Measurements from ENCODE around the gene GRIK2. TPM values are rescaled to one million over a fixed set of nuclear protein-coding genes. Genes with fewer than 3 reads are reported as not detected.
"Not testable (repeated sequence)": the region's sequence is repeated elsewhere in the genome, so short reads cannot be mapped to it uniquely, and the experiment has no call there.

The GRIK2 gene
- total RNA-seq (under 1 TPM in 2 of 5 donors, not detected in 3; 0.15 to 0.19 TPM), total RNA-seq (0 to 0.19 (median 0) reads per million in 29 experiments)
- total RNA-seq (2013), result 0.06 TPM

GRCh38 chr6:101393251-101393828, at the start of gene GRIK2:
TSS of gene GRIK2 (plus strand) at chr6:101393708.
- H3K4me3 ChIP-seq (ENCODE audit: control insufficient read depth in 1 of 2, extremely low read depth in 1 of 2, low read length in 1 of 2), result peak within 1 kb of the TSS in 1 of 2 donors; percentile 23
- Mint-ChIP-seq H3K4me3 (no peak within 1 kb of the TSS), H3K4me1 (peaks cover 0 to 4% (median 0%) of the 10 kb centered on the region in 3 donors), H3K27me3 (peaks cover 23 to 37% of the 10 kb centered on the region in 2 donors), H3K9me3 (peaks cover 0 to 4% (median 0%) of the 10 kb centered on the region in 3 donors), H3K36me3 (no peaks in the 10 kb centered on the region), H3K27ac (no peak within 1 kb of the TSS)
- H3K36me3 ChIP-seq (ENCODE audit: control insufficient read depth in 2 of 2, extremely low read depth in 1 of 2, insufficient read depth in 1 of 2, low read length in 1 of 2), result no peaks in the 10 kb centered on the region
- H3K27ac ChIP-seq (ENCODE audit: low read length), result no peak within 1 kb of the TSS
- DNase-seq (no peak), ATAC-seq (replicated peaks in 1 of 4) (no peak)
- POLR2A ChIA-PET, result no interaction called here
- H3K9me3 ChIP-seq, result no peaks in the 10 kb centered on the region
- no peaks in the 10 kb centered on the region for H3K4me1 ChIP-seq (ENCODE audit: control insufficient read depth in 1 of 2, extremely low read depth in 1 of 2, insufficient read depth in 2 of 2, low read length in 2 of 2)
- H3K27me3 ChIP-seq (replicated peaks in 1 of 2; ENCODE audit: control insufficient read depth in 2 of 2, extremely low read depth in 1 of 2, insufficient read depth in 2 of 2, low read length in 1 of 2), result peaks cover 20 to 26% of the 10 kb centered on the region in 2 experiments
- WGBS (ENCODE audit: insufficient coverage), result 4% methylated on average over 37 of the region's 45 CpGs
- CTCF ChIA-PET, result no interaction called here

- H3K27ac ChIP-seq (ENCODE audit: low read length), result no peak overlapping the region
- Mint-ChIP-seq H3K4me1 (no peaks in the 10 kb centered on the region), H3K36me3 (no peaks in the 10 kb centered on the region), H3K4me3 (no peak overlapping the region), H3K9me3 (peaks cover 0 to 7% (median 3%) of the 10 kb centered on the region in 3 donors), H3K27ac (no peak overlapping the region), H3K27me3 (no peaks in the 10 kb centered on the region)
- no peaks in the 10 kb centered on the region for H3K36me3 ChIP-seq (ENCODE audit: control insufficient read depth in 2 of 2, extremely low read depth in 1 of 2, insufficient read depth in 1 of 2, low read length in 1 of 2)
- CTCF ChIA-PET, result no interaction called here
- 73% methylated on average over 4 of the region's 5 CpGs for WGBS (ENCODE audit: insufficient coverage)
- POLR2A ChIA-PET, result no interaction called here
- no peaks in the 10 kb centered on the region for H3K27me3 ChIP-seq (replicated peaks in 1 of 2; ENCODE audit: control insufficient read depth in 2 of 2, extremely low read depth in 1 of 2, insufficient read depth in 2 of 2, low read length in 1 of 2)
- no peaks in the 10 kb centered on the region for H3K4me1 ChIP-seq (ENCODE audit: control insufficient read depth in 1 of 2, extremely low read depth in 1 of 2, insufficient read depth in 2 of 2, low read length in 2 of 2)
- no peak overlapping the region for H3K4me3 ChIP-seq (ENCODE audit: control insufficient read depth in 1 of 2, extremely low read depth in 1 of 2, low read length in 1 of 2)
- DNase-seq (no peak), ATAC-seq (replicated peaks in 1 of 4) (no peak)
- no peaks in the 10 kb centered on the region for H3K9me3 ChIP-seq
Observed at GRCh38 chr6:101344885-101345284, 48.6 kb upstream of the GRIK2 start.

- Mint-ChIP-seq H3K27ac (no peak overlapping the region), H3K36me3 (no peaks in the 10 kb centered on the region), H3K27me3 (no peaks in the 10 kb centered on the region), H3K4me1 (no peaks in the 10 kb centered on the region), H3K4me3 (no peak overlapping the region), H3K9me3 (peaks cover 0 to 7% (median 3%) of the 10 kb centered on the region in 3 donors)
- WGBS (ENCODE audit: insufficient coverage), result no CpG with 5 or more reads among the region's 3 CpGs
- ATAC-seq (replicated peaks in 1 of 4) (no peak), DNase-seq (no peak)
- POLR2A ChIA-PET, result no interaction called here
- Histone ChIP-seq H3K4me1 (ENCODE audit: control insufficient read depth in 1 of 2, extremely low read depth in 1 of 2, insufficient read depth in 2 of 2, low read length in 2 of 2) (no peaks in the 10 kb centered on the region), H3K27ac (ENCODE audit: low read length) (no peak overlapping the region), H3K9me3 (no peaks in the 10 kb centered on the region), H3K4me3 (ENCODE audit: control insufficient read depth in 1 of 2, extremely low read depth in 1 of 2, low read length in 1 of 2) (no peak overlapping the region), H3K27me3 (replicated peaks in 1 of 2; ENCODE audit: control insufficient read depth in 2 of 2, extremely low read depth in 1 of 2, insufficient read depth in 2 of 2, low read length in 1 of 2) (no peaks in the 10 kb centered on the region), H3K36me3 (ENCODE audit: control insufficient read depth in 2 of 2, extremely low read depth in 1 of 2, insufficient read depth in 1 of 2, low read length in 1 of 2) (no peaks in the 10 kb centered on the region)
- CTCF ChIA-PET, result no interaction called here
Observed at GRCh38 chr6:101348816-101349215, 44.7 kb upstream of the GRIK2 start.

GRCh38 chr6:101350631-101351030, 42.9 kb upstream of the GRIK2 start:
- H3K27ac Mint-ChIP-seq; H3K36me3 Mint-ChIP-seq; H3K4me1 Mint-ChIP-seq; H3K9me3 ChIP-seq; H3K9me3 Mint-ChIP-seq; H3K27me3 Mint-ChIP-seq; CTCF ChIA-PET; POLR2A ChIA-PET; H3K4me3 ChIP-seq (ENCODE audit: control insufficient read depth in 1 of 2, extremely low read depth in 1 of 2, low read length in 1 of 2); DNase-seq; H3K4me3 Mint-ChIP-seq; ATAC-seq (replicated peaks in 1 of 4); H3K27ac ChIP-seq (ENCODE audit: low read length); H3K36me3 ChIP-seq (ENCODE audit: control insufficient read depth in 2 of 2, extremely low read depth in 1 of 2, insufficient read depth in 1 of 2, low read length in 1 of 2); H3K4me1 ChIP-seq (ENCODE audit: control insufficient read depth in 1 of 2, extremely low read depth in 1 of 2, insufficient read depth in 2 of 2, low read length in 2 of 2); H3K27me3 ChIP-seq (replicated peaks in 1 of 2; ENCODE audit: control insufficient read depth in 2 of 2, extremely low read depth in 1 of 2, insufficient read depth in 2 of 2, low read length in 1 of 2): not testable (repeated sequence)
- 86% methylated on average over 4 of the region's 6 CpGs for WGBS (ENCODE audit: insufficient coverage)

GRCh38 chr6:101351173-101351572, 42.3 kb upstream of the GRIK2 start:
- H3K4me1 ChIP-seq (ENCODE audit: control insufficient read depth in 1 of 2, extremely low read depth in 1 of 2, insufficient read depth in 2 of 2, low read length in 2 of 2), result no peaks in the 10 kb centered on the region
- no peak overlapping the region for H3K27ac ChIP-seq (ENCODE audit: low read length)
- no CpG with 5 or more reads among the region's 1 CpG for WGBS (ENCODE audit: insufficient coverage)
- H3K4me3 ChIP-seq (ENCODE audit: control insufficient read depth in 1 of 2, extremely low read depth in 1 of 2, low read length in 1 of 2), result no peak overlapping the region
- H3K4me1 Mint-ChIP-seq, result no peaks in the 10 kb centered on the region
- no peaks in the 10 kb centered on the region for H3K36me3 Mint-ChIP-seq
- peaks cover 0 to 6% (median 0%) of the 10 kb centered on the region in 3 donors for H3K9me3 Mint-ChIP-seq
- no peaks in the 10 kb centered on the region for H3K36me3 ChIP-seq (ENCODE audit: control insufficient read depth in 2 of 2, extremely low read depth in 1 of 2, insufficient read depth in 1 of 2, low read length in 1 of 2)
- ChIA-PET CTCF (no interaction called here), POLR2A (no interaction called here)
- no peaks in the 10 kb centered on the region for H3K27me3 Mint-ChIP-seq
- no peak overlapping the region for H3K27ac Mint-ChIP-seq
- ATAC-seq (replicated peaks in 1 of 4), result no peak
- H3K27me3 ChIP-seq (replicated peaks in 1 of 2; ENCODE audit: control insufficient read depth in 2 of 2, extremely low read depth in 1 of 2, insufficient read depth in 2 of 2, low read length in 1 of 2), result no peaks in the 10 kb centered on the region
- H3K4me3 Mint-ChIP-seq, result no peak overlapping the region
- no peak for DNase-seq
- H3K9me3 ChIP-seq, result no peaks in the 10 kb centered on the region

- Mint-ChIP-seq H3K4me1 (no peaks in the 10 kb centered on the region), H3K36me3 (no peaks in the 10 kb centered on the region), H3K9me3 (peaks cover 0 to 2% (median 0%) of the 10 kb centered on the region in 3 donors), H3K27ac (no peak overlapping the region), H3K4me3 (no peak overlapping the region), H3K27me3 (no peaks in the 10 kb centered on the region)
- ChIA-PET POLR2A (no interaction called here), CTCF (no interaction called here)
- H3K36me3 ChIP-seq (ENCODE audit: control insufficient read depth in 2 of 2, extremely low read depth in 1 of 2, insufficient read depth in 1 of 2, low read length in 1 of 2), result no peaks in the 10 kb centered on the region
- no peak overlapping the region for H3K4me3 ChIP-seq (ENCODE audit: control insufficient read depth in 1 of 2, extremely low read depth in 1 of 2, low read length in 1 of 2)
- no peaks in the 10 kb centered on the region for H3K27me3 ChIP-seq (replicated peaks in 1 of 2; ENCODE audit: control insufficient read depth in 2 of 2, extremely low read depth in 1 of 2, insufficient read depth in 2 of 2, low read length in 1 of 2)
- DNase-seq (no peak), ATAC-seq (replicated peaks in 1 of 4) (no peak)
- no peak overlapping the region for H3K27ac ChIP-seq (ENCODE audit: low read length)
- no CpG with 5 or more reads among the region's 4 CpGs for WGBS (ENCODE audit: insufficient coverage)
- no peaks in the 10 kb centered on the region for H3K9me3 ChIP-seq
- H3K4me1 ChIP-seq (ENCODE audit: control insufficient read depth in 1 of 2, extremely low read depth in 1 of 2, insufficient read depth in 2 of 2, low read length in 2 of 2), result no peaks in the 10 kb centered on the region
Observed at GRCh38 chr6:101352316-101352715, 41.2 kb upstream of the GRIK2 start.

GRCh38 chr6:101365181-101365580, 28.3 kb upstream of the GRIK2 start:
- ATAC-seq (replicated peaks in 1 of 4) (no peak), DNase-seq (no peak)
- H3K27ac ChIP-seq (ENCODE audit: low read length), result no peak overlapping the region
- CTCF ChIA-PET, result no interaction called here
- no peak overlapping the region for H3K27ac Mint-ChIP-seq
- H3K9me3 Mint-ChIP-seq, result no peaks in the 10 kb centered on the region
- H3K9me3 ChIP-seq, result no peaks in the 10 kb centered on the region
- H3K27me3 Mint-ChIP-seq, result no peaks in the 10 kb centered on the region
- H3K27me3 ChIP-seq (replicated peaks in 1 of 2; ENCODE audit: control insufficient read depth in 2 of 2, extremely low read depth in 1 of 2, insufficient read depth in 2 of 2, low read length in 1 of 2), result no peaks in the 10 kb centered on the region
- no peaks in the 10 kb centered on the region for H3K4me1 ChIP-seq (ENCODE audit: control insufficient read depth in 1 of 2, extremely low read depth in 1 of 2, insufficient read depth in 2 of 2, low read length in 2 of 2)
- H3K4me3 Mint-ChIP-seq, result no peak overlapping the region
- POLR2A ChIA-PET, result no interaction called here
- no peak overlapping the region for H3K4me3 ChIP-seq (ENCODE audit: control insufficient read depth in 1 of 2, extremely low read depth in 1 of 2, low read length in 1 of 2)
- WGBS (ENCODE audit: insufficient coverage), result no CpG with 5 or more reads among the region's 4 CpGs
- H3K4me1 Mint-ChIP-seq, result no peaks in the 10 kb centered on the region
- H3K36me3 Mint-ChIP-seq, result no peaks in the 10 kb centered on the region
- H3K36me3 ChIP-seq (ENCODE audit: control insufficient read depth in 2 of 2, extremely low read depth in 1 of 2, insufficient read depth in 1 of 2, low read length in 1 of 2), result no peaks in the 10 kb centered on the region
